ENCODE data around the gene HCN3.
A peak's percentile ranks its signal among the peaks of the same experiment; 100 is the strongest.
"Not testable (repeated sequence)": the region's sequence is repeated elsewhere in the genome, so short reads cannot be mapped to it uniquely, and the experiment has no call there.

Gene HCN3

GRCh38 chr1:155277070-155277901 is at the start of gene HCN3:
Gene HCN3, plus strand, starts transcription at chr1:155277463. Its CDS starts 128 bp downstream, at chr1:155277591.
- DNase-seq (ENCODE audit: low spot score), result peak; percentile 95

DNA sequence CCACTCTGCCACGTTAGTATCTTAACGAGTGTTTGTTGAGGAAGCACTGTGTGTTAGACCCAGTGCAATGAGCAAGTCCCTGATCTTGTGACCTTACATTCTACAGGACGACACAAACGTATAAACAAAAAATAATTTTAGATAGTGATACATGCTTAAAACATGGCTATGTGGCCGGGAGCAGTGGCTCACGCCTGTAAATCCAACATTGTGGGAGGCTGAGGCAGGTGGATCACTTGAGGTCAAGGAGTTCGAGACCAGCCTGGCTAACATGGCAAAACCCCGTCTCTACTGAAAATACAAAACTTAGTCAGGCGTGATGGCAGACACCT is 49.2 kb upstream of the HCN3 start:
- no peak for DNase-seq (ENCODE audit: low spot score)

DNA sequence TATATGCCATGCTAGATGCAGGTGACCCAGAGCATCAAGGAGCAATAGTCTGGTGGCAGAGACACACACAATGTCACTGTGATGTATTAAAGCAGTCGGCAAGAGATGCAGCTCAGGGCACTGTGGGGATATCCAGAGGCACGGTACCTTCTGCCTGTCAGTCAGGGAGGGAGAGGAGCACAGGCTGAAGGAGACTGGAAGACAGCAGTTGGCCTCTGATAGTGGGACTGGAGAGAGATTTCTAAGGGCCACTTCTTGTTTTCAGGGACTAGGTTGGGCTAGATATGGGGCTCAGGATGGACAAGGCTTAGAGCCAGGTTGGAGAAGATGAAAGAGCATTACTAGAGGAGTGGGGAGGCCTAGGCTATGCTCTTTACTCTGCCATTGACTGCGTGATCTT is 46.0 kb upstream of the HCN3 start:
- DNase-seq (ENCODE audit: low spot score), result not testable (repeated sequence)

- DNase-seq (ENCODE audit: low spot score), result not testable (repeated sequence)
Measured at GRCh38 chr1:155232001-155232978, 45.0 kb upstream of the HCN3 start.

- DNase-seq (ENCODE audit: low spot score), result not testable (repeated sequence)
Measured at GRCh38 chr1:155233502-155233901, 43.8 kb upstream of the HCN3 start.

DNA sequence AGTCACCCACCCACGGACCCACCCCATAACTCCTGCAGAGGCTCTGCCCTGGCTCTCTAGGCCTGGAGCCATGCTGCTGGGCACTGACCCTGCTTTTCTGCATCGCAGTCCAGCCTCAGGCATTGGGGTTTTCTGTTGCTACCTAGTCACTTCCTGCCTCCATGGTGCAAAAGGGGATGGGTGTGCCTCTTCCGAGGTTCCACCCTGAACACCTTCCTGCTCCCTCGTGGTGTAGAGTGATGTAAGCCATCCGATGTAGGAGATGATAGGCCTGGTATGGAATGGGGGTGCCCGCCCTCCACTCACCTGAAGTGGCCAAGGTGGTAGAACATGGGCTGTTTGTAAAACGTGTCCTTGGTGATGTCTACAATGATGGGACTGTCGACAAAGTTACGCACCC is 41.9 kb upstream of the HCN3 start:
- not testable (repeated sequence) for DNase-seq (ENCODE audit: low spot score)

DNA sequence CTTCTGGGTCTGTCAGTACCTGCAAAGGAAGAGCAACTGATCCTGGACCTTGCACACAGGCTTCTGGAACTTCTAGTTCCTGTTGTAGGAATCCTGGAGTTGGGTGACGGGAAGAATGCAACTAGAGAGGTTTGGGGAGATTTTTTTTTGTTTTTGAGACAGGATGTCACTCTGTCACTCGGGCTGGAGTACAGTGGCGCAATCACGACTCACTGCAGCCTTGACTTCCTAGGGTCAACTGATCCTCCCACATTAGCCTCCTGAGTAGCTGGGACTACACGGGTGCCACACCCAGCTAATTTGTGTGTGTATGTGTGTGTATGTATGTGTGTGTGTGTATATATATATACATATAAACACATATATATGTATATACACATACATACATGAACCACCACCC is 40.8 kb upstream of the HCN3 start:
- DNase-seq (ENCODE audit: low spot score), result no peak

GRCh38 chr1:155241069-155241679 is 36.1 kb upstream of the HCN3 start:
- DNase-seq (ENCODE audit: low spot score), result peak; percentile 79

GRCh38 chr1:155241841-155242264 is 35.4 kb upstream of the HCN3 start:
- DNase-seq (ENCODE audit: low spot score), result no peak

DNA sequence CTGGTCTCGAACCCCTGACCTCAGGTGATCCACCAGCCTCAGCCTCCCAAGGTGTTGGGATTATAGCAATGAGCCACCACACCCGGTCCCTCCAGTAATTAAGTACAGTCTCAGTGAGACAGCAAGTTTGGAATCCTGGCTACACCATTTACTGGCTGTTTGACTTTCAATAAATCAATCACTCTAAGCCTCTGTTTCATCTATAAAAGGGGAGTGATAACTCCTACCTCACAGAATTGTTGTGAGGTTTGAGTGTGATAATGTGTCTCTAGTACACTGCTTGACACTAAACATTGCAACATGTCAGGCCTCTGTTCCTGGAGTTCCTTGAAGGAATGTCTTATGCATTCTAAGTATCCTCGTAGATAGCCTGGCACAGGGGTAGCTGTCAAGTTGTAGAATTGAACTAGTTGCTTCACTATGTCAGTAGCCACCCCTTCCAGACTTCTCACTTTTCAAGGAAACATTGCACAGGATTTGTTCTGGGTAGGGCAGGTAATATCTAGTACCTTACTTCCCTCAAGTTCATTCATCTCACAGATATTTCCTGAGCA is 34.4 kb upstream of the HCN3 start:
- no peak for DNase-seq (ENCODE audit: low spot score)

DNA sequence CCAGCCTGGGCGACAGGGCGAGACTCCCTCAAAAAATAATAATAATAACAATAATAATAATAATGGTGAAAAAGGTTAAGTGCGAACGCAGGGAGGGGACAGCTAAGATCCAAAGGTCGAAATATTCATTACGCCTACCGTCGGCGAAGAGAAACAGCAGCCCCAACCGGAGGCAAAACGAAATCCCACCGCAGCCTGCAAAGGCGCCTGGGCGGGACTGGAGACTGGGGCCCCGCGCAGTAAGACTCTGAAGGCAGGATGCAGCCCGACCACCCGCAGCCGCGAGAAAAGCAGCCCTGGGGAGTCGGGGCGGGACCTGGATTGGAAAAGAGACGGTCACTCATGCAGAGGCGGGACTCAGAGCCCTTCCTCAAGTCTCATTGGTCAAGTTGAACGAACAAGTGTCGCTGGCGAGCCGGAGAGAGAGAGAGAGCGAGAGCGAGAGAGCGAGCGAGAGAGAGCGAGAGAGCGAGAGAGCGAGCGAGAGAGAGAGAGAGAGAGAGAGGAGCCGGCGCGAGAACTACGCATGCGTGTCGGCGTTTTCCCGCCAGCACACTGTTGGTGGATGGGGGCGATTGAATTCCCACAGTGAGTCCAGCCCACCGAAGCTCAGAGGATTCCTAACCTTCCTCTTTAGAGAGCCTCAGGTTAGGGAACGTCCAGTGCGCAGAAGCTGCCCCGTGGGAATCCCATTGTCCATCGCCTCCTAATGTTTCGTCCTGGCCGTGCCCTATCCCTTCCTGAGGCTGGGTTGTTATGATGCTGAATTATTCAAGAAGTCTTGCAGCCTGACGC is 32.7 kb upstream of the HCN3 start:
- DNase-seq (ENCODE audit: low spot score), result peak; percentile 97

DNA sequence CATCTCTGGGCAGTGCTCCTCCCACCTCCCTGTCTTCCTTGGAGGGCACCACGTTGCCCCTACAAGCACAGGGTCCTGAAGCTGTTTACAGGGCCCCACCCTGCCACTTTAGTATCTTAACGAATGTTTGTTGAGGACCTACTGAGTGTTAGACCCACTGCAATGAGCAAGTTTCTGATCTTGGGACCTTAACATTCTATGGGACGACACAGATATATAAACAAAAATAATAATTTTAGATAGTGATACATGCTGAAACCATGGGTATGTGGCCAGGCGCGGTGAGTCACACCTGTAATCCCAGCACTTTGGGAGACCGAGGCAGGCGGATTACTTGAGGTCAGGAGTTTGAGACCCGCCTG is 32.1 kb upstream of the HCN3 start:
- DNase-seq (ENCODE audit: low spot score), result no peak

GRCh38 chr1:155246796-155247195 is 30.5 kb upstream of the HCN3 start:
- not testable (repeated sequence) for DNase-seq (ENCODE audit: low spot score)

DNA sequence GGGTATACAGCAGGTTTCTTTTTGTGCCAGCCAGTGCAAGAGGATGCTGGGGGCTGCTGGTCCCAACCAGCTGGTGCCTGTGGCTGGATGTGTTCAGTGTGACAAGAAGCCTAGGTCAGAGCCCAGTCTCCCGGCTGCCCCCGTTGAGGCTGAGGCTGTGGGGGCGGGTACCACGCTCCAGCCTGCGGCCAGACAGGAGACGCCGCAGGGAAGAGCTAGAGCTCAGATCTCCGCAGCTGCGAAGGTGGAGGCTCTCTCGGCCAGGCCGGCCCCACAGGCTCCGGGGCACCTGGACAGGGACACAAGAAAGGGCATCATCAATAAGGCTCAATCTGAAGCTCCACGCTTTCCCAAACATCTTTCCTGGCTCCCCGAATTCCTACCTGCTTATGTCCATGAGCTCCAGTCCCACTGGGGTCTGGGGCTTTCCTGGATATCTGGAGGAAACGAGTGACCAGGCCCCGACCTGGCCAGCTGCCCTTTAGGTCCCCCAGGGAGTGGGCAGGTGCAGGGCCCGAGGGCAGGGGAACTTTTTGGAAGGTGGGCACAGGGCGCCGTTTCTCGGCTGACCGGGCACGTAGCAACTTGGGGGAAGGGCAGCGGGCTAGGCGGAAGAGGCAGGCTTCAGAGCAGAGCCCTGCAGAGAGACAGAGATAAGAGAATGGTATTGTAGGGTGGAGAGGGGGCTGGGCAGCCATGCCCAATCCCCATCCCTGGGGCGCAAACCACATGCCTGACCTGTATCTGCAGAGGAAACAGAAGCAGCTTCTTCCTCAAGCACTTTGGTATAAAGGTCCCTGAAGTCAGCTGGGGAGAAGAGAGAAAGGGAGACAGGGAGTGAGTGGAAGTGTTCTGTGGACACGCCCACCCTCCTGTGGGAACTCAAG is 29.4 kb upstream of the HCN3 start:
- no peak for DNase-seq (ENCODE audit: low spot score)

DNA sequence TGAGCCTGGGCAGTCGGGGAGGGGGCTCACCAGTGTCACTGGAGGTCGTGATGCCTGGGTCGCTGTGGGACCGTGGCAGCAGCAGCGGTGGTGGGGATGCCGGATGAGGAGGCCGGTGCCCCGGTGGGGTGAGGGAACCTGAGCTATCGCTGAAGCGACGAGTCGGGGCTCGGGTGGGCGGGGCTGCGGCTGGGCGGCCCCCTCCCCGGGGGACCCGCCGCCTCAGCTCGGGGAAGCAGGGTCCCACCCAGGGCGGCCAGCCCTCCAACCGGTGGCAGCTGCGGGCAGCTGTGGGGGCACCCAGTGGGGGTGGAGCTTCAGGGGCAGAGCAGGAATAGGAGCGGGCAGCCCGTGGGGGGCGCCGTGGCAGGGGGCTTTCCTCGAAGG is 27.0 kb upstream of the HCN3 start:
- DNase-seq (ENCODE audit: low spot score), result no peak

GRCh38 chr1:155250633-155251449 is 26.4 kb upstream of the HCN3 start:
- peak; percentile 95 for DNase-seq (ENCODE audit: low spot score)

DNA sequence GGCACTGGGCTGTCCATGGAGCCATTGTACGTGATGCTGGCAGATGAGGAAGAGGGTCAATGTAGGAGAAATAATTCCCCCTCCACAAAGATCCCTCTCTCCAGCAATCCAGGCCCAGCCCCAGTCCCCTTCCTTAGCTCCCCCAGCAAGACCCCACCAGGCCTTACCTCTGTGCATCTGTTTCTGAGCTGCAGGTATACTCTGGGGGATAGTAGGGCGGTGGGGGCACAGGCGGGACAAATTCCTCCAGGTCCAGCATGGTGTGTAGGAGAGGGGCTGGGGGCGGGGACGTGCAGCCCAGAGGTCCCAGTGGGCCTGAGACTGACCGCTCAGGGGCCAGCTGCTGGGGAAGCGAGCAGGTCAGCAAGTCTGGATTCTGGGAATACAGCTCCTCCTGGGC is 25.7 kb upstream of the HCN3 start:
- no peak for DNase-seq (ENCODE audit: low spot score)

GRCh38 chr1:155253208-155253607 is 24.1 kb upstream of the HCN3 start:
- DNase-seq (ENCODE audit: low spot score), result no peak

DNA sequence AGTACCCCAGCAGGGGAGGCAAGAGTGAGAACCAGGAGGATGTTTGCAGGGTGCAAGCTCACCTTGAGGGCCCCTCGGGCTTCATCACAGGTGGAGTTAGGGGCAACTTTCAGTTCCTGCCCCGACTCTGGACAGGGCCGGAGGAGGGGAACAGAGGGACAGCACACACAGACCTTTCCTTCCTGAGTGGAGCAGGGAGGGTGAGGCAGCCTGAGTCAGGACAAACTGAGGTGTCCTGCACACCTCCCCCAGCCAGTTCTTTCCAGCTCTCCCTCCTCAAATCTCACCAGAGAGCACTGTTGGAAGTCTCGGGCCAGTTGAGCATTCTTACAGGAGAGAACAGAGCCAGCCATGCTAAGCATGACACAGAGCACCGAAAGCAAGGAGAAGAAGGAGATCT is 23.5 kb upstream of the HCN3 start:
- no peak for DNase-seq (ENCODE audit: low spot score)
